ENCODE data around the gene SLC22A13. TPM values are rescaled to one million over a fixed set of nuclear protein-coding genes. Genes with fewer than 3 reads are reported as not detected.
"Not testable (repeated sequence)": the region's sequence is repeated elsewhere in the genome, so short reads cannot be mapped to it uniquely, and the experiment has no call there.

The SLC22A13 gene, protein sequence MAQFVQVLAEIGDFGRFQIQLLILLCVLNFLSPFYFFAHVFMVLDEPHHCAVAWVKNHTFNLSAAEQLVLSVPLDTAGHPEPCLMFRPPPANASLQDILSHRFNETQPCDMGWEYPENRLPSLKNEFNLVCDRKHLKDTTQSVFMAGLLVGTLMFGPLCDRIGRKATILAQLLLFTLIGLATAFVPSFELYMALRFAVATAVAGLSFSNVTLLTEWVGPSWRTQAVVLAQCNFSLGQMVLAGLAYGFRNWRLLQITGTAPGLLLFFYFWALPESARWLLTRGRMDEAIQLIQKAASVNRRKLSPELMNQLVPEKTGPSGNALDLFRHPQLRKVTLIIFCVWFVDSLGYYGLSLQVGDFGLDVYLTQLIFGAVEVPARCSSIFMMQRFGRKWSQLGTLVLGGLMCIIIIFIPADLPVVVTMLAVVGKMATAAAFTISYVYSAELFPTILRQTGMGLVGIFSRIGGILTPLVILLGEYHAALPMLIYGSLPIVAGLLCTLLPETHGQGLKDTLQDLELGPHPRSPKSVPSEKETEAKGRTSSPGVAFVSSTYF
- polyA plus RNA-seq (ENCODE audit: insufficient read length in 4 of 4), result 1 to 10 TPM; 1.5 to 5.0 (median 3.4) TPM

DNA sequence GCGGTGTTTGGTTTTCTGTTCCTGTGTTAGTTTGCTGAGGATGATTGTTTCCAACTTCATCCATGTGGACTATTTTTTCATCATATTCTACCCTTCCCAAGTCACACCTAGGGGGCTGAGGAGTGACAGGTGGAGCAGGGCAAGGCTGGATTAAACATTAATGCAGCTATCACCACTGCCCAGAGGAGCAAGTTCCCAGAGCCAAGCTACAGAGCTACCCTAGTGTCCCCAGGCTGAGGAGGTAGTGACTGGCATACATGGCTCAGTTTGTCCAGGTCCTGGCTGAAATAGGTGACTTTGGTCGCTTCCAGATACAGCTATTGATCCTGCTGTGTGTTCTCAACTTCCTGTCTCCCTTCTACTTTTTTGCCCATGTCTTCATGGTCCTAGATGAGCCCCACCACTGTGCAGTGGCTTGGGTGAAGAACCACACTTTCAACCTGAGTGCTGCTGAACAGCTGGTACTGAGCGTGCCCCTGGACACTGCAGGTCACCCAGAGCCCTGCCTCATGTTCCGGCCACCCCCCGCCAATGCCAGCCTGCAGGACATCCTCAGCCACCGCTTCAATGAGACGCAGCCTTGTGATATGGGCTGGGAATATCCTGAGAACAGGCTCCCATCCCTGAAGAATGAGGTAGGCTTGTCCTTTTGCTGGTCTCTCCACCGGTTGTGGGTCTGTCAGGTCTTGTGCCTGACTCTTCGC is at the start of gene SLC22A13:
TSS of gene SLC22A13 (plus strand) at position 209 of the 704 bp plus-strand sequence. CDS start at position 258, 49 bp downstream.
- DNase-seq (ENCODE audit: low read depth in 4 of 4, low spot score in 2 of 4), result no peak

DNA sequence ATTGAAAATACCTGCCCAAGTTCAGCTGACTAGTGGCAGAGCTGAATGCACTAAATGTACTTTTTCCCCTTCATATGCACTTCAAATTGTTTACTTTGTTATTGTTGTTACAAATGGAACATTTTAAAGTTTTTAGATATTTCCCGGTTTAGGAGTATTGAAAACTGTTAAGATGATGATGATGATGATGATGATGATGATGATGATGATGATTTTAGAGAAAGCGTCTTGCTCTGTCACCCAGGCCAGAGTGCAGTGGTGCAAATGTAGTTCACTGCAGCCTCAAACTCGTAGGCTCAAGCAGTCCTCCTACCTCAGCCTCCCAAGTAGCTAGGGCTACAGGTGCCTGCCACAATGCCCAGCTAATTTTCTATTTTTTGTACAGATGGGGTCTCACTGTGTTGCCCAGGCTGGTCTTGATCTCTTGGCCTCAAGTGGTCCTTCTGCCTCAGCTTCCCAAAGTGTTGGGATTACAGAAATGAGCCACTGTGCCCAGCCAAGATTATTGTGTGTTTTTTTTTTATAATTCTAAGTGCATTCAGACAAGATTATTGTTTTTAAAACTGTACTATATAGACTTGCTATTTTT is 45.9 kb upstream of the SLC22A13 start:
- DNase-seq (ENCODE audit: low read depth in 4 of 4, low spot score in 2 of 4), result no peak

DNA sequence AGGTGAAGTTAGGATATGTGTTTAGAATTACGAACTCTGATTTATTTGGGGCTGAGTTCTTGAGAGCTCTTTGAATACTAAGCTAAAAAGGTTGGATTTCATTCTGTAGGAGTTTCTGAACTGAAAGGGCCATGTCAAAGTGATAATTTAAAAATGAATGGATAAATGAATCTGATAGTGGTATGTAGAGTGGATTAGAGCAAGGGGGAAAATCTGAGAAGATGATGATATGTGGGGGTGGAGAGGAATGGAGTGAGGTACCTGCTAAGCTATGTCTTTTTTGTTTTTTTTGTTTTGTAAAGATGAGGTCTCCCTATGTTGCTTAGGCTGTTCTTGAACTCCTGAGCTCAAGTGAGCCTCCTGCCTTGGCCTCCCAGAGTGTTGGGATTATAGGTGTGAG is 44.6 kb upstream of the SLC22A13 start:
- DNase-seq (ENCODE audit: low read depth in 4 of 4, low spot score in 2 of 4), result no peak

DNA sequence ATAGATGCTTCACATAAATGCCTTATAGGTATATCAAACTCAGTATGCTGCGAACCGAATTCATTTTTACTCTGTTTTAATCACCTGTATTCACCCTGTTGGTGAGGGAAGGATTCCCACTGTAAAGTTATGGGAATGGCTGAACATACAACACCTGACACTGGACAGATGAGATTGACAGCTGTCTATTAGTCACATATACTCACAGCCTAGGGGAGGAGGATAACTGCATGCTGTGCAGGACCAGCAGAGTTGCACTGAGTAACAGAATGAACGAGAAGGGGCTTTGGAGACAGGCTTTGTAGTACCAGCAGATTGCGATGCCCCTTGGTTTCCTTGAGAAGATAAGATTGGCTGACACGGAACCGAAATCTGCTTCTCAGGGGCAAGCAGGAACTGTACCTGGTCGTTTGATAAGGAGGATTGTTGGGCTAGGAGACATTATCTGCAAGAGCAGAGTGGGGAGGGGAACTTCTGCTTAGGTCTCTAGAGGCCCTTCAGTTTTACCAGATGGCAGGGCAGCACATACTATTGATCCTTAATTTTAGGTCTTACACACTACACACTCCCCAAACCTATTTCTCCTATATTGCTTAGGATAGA is 43.5 kb upstream of the SLC22A13 start:
- DNase-seq (ENCODE audit: low read depth in 4 of 4, low spot score in 2 of 4), result no peak

DNA sequence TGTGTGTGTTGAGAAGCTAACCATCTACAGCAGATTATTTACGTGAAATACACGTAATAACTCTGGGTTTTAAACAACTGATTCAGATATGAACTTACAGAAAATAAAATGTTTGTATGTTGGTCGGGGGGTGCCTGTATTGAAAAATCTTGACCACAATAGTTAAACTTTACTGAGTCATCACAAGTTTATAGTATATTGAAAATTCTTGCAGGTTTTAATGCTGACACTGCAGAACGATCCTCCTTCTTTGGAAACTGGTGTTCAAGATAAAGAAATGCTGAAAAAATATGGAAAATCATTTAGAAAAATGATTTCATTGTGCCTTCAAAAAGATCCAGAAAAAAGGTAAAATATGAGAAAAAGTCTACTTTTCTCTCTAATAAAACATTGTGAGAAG is 41.3 kb upstream of the SLC22A13 start:
- DNase-seq (ENCODE audit: low read depth in 4 of 4, low spot score in 2 of 4), result no peak

DNA sequence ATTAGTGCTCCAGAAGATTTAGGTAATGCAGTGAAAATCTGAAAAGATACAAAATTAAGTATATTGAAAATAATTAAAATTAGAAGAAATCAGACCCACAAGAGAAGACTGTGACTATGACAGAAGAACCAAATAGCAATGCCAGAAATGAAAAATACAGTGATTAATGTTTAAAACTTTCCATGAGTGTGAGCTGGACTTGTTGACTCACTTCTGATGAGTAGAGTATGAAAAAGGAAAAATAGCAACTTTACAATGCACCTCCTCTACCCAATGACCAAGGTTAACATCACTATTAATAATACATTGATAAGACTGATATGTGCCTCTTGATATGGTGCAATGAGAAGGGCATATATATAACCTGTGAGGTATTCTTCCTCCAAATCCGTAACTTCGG is 39.3 kb upstream of the SLC22A13 start:
- no peak for DNase-seq (ENCODE audit: low read depth in 4 of 4, low spot score in 2 of 4)

DNA sequence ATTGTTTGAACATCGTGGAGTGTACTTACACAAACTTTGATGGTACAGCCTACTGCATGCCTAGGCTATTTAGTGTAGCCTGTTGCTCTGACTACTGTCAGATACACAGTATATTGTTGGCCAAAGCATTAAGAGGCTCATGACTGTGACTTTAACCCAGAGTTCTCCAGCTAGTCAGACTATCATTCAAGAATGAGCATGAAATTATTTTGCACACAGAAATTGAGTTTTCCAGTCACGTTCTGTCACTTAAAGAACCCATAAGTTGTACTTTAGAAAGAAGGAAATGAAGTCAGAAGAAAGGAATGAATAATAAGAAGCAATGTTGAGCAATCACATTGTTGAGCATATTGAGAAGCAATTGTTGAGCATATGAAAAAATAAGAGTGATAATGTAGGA is 37.6 kb upstream of the SLC22A13 start:
- DNase-seq (ENCODE audit: low read depth in 4 of 4, low spot score in 2 of 4), result no peak

DNA sequence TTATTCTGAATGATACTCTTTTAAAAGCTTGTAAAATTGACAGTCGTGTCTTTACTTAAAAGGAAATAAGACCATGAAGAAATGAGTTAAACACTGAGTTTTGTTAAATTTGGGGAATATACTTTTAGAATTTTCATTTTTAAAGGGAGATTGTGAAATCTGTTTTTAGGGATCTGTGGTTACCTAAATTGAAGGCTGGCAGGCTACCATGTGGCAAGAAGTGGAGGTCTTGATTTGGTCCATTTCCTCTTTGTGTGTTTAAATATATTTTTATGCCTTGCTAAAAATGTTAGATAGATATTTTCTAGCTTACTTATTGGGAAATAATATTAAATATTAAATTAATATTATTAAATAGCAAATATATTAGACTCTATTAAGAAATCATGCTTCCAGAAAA is 36.6 kb upstream of the SLC22A13 start:
- DNase-seq (ENCODE audit: low read depth in 4 of 4, low spot score in 2 of 4), result no peak

DNA sequence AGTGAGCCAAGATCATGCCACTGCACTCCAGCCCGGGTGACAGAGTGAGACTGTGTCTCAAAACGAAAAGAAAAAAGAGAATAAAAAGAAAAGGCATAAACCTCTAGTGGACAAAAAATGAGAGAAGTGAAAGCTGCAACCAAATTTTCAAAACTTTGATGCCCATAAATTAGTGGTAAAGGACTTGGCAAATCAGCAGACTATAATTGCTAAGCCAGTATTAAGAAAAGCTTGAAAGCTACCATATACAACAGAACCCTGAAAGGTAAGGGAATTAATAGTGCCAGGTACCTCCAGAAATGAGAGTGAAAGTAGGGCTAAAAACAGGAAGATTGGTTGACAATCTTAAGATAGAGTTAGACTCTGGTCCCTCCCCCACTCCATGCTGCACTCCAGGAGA is 32.9 kb upstream of the SLC22A13 start:
- no peak for DNase-seq (ENCODE audit: low read depth in 4 of 4, low spot score in 2 of 4)

DNA sequence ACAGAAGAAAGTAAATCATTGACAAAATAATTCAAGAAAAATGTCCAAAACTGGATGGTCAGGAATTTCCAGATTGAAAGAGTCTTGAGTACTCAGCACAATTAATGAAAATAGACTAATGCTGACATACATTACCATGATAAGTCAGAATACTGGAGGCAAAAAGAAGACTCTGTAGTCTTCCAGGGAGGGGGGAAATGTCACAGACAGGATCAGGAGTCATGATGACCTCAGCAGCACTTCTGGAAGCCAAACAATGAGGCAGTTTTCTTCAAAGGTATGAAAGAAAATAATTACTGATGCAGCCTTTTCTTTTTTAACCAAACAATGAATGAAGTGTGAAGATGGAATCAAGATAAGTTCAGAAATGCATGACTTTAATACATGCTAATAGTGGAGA is 30.1 kb upstream of the SLC22A13 start:
- no peak for DNase-seq (ENCODE audit: low read depth in 4 of 4, low spot score in 2 of 4)

DNA sequence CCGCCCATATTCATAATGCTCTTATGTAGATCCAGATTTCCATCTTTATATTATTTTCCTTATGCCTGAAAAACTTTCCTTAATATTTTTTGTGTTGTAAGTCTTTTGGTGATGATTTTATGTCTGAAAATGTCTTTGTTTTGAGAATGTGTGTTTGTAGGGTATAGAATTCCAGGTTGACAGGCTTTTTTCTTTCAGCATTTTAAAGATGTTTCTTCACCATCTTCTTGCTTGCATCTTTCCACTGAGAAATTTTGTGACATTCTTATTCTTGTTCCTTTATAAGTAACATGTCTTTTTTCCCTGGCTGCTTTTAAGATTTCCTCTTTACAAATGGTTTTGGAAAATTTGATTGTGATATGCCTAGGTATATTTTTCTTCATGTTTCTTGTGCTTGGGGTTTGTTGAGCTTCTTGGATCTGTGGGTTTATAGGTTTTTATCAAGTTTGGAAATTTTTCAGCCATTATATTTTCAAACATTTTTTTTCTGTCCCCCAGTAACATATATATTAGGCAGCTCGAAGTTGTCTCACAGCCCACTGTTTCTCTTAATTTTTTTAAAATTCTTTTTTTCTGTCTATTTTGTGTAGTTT is 27.1 kb upstream of the SLC22A13 start:
- DNase-seq (ENCODE audit: low read depth in 4 of 4, low spot score in 2 of 4), result no peak

DNA sequence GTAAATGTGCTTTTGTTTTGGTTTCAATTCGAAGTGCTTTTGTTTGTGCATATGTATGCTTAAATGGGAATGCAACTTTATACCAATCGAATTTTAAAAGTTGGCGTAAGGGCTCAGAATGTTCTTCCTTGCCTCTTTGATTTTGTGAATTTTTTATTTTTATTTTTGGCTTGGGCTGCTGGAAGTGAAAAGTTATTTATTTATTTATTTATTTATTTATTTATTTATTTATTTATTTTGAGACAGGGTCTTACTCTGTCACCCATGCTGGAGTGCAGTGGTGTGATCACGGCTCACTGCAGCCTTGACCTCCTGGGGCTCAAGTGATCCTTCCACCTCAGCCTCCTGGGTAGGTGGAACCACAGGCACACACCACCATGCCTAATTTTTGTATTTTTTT is 22.8 kb upstream of the SLC22A13 start:
- not testable (repeated sequence) for DNase-seq (ENCODE audit: low read depth in 4 of 4, low spot score in 2 of 4)

DNA sequence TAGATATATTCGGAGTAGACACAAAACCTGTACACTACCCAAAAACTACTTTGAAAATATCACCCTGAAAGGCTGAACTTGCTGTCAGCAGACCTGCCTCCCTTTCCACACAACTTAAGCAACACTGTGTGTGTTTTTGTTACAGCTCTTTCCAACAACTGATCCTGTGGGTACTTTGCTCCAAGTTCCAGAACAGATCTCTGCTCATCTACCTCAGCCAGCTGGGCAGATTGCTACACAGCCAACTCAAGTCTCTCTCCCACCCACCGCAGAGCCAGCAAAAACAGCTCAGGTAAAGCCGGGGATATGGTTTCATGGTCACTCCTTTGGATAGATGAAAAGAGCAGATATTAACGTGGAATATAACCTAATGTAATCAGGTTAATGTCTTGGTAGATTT is 19.7 kb upstream of the SLC22A13 start:
- DNase-seq (ENCODE audit: low read depth in 4 of 4, low spot score in 2 of 4), result no peak

DNA sequence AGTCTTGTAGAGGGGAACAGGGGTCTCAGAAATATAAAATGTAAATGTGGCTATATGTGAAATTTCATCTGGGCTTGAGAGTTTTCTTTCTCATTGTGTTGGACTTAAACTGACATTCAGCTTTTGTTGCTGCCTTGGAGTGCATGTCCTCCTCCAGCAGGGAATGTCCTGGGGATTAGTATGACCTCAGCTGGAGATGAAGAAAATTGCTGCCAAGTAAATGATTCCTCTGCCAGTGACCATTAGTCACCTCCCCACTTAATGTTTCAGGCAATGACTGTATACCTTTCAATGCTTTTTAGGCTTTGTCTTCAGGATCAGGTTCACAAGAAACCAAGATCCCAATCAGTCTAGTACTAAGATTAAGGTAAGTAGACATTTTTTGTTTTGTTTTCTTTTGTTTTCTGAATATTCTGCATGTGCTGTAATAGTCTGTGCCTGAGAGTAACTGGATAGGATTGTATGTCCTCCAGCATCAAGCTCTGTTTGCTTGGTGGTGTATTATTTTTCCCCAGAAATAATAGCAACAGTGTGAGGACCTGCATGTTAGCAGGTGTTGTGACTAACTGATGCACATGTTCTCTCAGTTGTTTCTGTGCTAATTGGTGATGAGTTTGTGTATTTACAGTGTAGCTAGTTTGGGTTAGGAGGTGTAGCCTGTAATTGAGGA is 18.1 kb upstream of the SLC22A13 start:
- DNase-seq (ENCODE audit: low read depth in 4 of 4, low spot score in 2 of 4), result no peak

DNA sequence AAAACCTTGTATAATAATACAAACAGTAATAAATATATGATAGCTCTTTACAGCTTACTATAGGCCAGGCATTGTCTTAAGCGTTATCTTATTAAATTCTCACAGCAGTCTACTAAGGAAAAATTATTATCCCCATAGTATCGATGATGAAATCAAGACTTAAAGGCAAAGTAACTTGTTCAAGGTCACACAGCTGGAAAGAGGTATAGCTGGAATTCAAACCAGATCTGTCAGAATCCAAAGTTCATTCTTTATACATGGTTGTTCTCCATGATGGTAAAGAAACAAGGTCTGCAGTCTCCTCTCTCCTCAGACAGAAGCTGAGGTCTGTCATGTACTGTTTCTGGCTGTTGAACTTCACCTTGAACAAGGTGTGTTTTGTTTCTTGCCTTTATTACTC is 15.4 kb upstream of the SLC22A13 start:
- no peak for DNase-seq (ENCODE audit: low read depth in 4 of 4, low spot score in 2 of 4)

DNA sequence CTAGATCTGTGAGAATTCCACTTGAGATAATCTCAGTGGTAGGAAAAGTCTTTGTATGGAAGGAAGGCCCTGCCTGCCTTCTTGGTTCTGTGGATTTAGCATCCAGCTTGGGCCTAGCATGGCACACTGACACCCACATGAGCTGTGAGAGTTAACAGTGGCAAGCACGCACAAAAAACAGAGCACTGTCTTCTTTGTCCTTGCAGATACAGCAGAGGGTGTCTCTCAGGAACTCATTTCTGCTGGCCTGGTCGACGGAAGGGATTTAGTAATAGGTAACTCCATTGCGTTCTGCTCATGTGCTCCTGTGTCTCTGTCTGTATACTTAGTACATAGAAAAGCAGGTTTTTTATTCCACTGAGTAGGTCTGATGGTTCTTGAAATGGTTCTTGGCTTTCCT is 14.4 kb upstream of the SLC22A13 start:
- no peak for DNase-seq (ENCODE audit: low read depth in 4 of 4, low spot score in 2 of 4)

DNA sequence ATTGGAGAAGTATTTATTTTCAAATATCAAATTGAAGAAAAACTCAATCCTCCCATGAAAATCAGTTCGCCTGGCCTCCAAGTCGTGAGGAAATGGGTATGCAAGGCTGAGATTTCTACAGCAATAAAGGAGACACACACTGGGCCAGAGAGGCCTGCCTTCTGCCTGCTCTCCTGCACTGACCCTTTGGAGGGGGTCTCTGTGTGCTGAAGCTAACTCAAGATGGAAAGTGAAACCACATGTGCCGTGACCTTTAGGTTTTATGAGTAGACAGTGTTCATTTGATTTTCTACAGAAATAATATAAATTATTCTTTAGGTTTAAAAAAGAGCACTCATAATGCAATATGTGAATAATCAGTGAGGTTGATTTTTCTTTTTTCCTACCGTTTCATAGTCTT is 11.9 kb upstream of the SLC22A13 start:
- no peak for DNase-seq (ENCODE audit: low read depth in 4 of 4, low spot score in 2 of 4)

DNA sequence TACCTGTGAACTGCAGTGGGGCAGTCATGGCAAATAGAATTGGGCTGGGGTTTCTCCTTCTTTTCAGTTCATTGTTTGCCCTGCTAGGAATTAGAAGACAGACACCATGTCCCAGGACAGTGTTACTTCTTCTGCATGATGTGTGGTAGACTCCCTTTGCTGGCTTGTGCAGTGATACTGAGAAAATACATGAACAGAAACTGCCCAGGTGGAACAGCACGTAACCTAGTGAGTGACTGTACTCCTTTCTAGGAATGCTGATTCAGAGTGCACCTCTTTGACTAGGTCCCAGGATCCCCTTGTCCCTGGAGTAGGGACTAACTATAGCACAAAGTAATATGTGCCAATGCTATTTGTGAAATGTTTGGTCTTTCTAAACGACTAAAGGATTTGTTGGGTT is 10.7 kb upstream of the SLC22A13 start:
- DNase-seq (ENCODE audit: low read depth in 4 of 4, low spot score in 2 of 4), result no peak

DNA sequence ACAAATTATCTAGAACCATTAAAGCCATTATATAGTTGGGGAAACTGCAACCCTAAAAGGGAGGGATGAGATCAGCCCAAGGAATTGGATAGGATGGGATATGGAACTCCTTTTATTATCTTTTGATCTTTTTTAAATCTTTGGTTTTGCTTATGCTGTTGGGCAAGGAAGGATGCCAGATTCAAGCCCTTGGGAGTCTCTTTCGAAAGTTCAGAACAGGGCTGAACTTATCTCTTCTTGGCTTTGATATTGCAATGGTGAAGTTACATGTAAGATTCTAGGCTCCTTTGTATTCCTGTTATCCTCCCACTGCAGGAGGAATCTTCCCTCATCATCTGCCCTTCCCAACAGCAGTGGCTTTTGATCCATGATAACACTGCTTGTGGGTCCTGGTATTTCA is 10.0 kb upstream of the SLC22A13 start:
- no peak for DNase-seq (ENCODE audit: low read depth in 4 of 4, low spot score in 2 of 4)

DNA sequence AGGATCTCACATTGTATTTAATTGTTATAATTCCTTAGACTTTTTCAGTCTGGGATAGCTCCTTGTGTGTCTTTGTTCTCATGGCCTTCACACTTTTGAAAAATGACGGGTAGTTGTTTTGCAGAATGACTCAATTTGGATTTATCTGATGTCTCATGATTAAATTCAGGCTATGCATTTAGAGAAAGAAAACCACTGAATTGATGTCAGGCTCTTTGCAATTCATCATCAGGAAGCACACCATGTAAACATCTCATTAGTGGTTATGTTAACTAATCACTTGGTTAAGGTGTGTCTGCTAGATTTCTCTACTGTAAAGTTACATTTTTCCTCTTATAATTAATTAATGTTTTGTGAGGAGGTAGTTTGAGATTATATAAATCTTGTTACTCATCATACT is 8.0 kb upstream of the SLC22A13 start:
- DNase-seq (ENCODE audit: low read depth in 4 of 4, low spot score in 2 of 4), result no peak
